ENCODE results near the gene AP2A2. TPM values are rescaled to one million over a fixed set of nuclear protein-coding genes. Genes with fewer than 3 reads are reported as not detected.

AP2A2 gene
- total and polyA plus RNA-seq, 5 donors from 2014 or later = 6.2 to 85.9 (median 7.5) TPM

- Mint-ChIP-seq H3K4me1 (no peaks in the 10 kb centered on the region), H3K27ac (no peak overlapping the region), H3K9me3 (no peaks in the 10 kb centered on the region), H3K27me3 (no peaks in the 10 kb centered on the region), H3K4me3 (no peak overlapping the region), H3K36me3 (no peaks in the 10 kb centered on the region)
- no peaks in the 10 kb centered on the region for H3K9me3 ChIP-seq (ENCODE audit: control insufficient read depth in 2 of 2, low read length in 2 of 2)
- ATAC-seq (ENCODE audit: low read depth in 2 of 2) (no peak), DNase-seq (no peak)
- H3K36me3 ChIP-seq (ENCODE audit: control insufficient read depth, insufficient read depth, low read length) = no peaks in the 10 kb centered on the region
- H3K27ac ChIP-seq (ENCODE audit: insufficient read depth, low read length, poor library complexity, severe bottlenecking) = no peak overlapping the region
- H3K4me3 ChIP-seq (ENCODE audit: low read depth, low read length) = no peak overlapping the region
- H3K4me1 ChIP-seq (ENCODE audit: control insufficient read depth, insufficient read depth, low read length, poor library complexity, severe bottlenecking) = peaks cover under 1% of the 10 kb centered on the region
- no peaks in the 10 kb centered on the region for H3K27me3 ChIP-seq (ENCODE audit: control insufficient read depth, insufficient read depth, low read length)
These were observed 130.5 kb downstream of the AP2A2 start for GRCh38 chr11:1055990-1056771.

GRCh38 chr11:1057806-1058205 lies 132.1 kb downstream of the AP2A2 start:
- Histone ChIP-seq H3K27ac (ENCODE audit: insufficient read depth, low read length, poor library complexity, severe bottlenecking) (no peak overlapping the region), H3K27me3 (ENCODE audit: control insufficient read depth, insufficient read depth, low read length) (no peaks in the 10 kb centered on the region), H3K9me3 (ENCODE audit: control insufficient read depth in 2 of 2, low read length in 2 of 2) (peaks cover 3% of the 10 kb centered on the region in 2 experiments), H3K4me1 (ENCODE audit: control insufficient read depth, insufficient read depth, low read length, poor library complexity, severe bottlenecking) (no peaks in the 10 kb centered on the region), H3K4me3 (ENCODE audit: low read depth, low read length) (no peak overlapping the region), H3K36me3 (ENCODE audit: control insufficient read depth, insufficient read depth, low read length) (no peaks in the 10 kb centered on the region)
- DNase-seq (no peak), ATAC-seq (ENCODE audit: low read depth in 2 of 2) (no peak)
- Mint-ChIP-seq H3K4me1 (no peaks in the 10 kb centered on the region), H3K27me3 (peaks cover 5% of the 10 kb centered on the region), H3K9me3 (peaks cover 0 to 4% (median 0%) of the 10 kb centered on the region in 7 donors), H3K4me3 (no peak overlapping the region), H3K36me3 (no peaks in the 10 kb centered on the region), H3K27ac (no peak overlapping the region)

GRCh38 chr11:1059759-1060158 lies 134.1 kb downstream of the AP2A2 start:
- ATAC-seq (ENCODE audit: low read depth in 2 of 2) = no peak
- Mint-ChIP-seq H3K4me1 (peaks cover 0 to 7% (median 3%) of the 10 kb centered on the region in 4 donors), H3K27ac (no peak overlapping the region), H3K27me3 (peaks cover 10% of the 10 kb centered on the region), H3K4me3 (no peak overlapping the region), H3K9me3 (peaks cover 0 to 4% (median 0%) of the 10 kb centered on the region in 7 donors), H3K36me3 (no peaks in the 10 kb centered on the region)
- H3K27me3 ChIP-seq (ENCODE audit: control insufficient read depth, insufficient read depth, low read length) = no peaks in the 10 kb centered on the region
- H3K36me3 ChIP-seq (ENCODE audit: control insufficient read depth, insufficient read depth, low read length) = no peaks in the 10 kb centered on the region
- no peak for DNase-seq
- H3K27ac ChIP-seq (ENCODE audit: insufficient read depth, low read length, poor library complexity, severe bottlenecking) = no peak overlapping the region
- H3K4me3 ChIP-seq (ENCODE audit: low read depth, low read length) = no peak overlapping the region
- no peaks in the 10 kb centered on the region for H3K4me1 ChIP-seq (ENCODE audit: control insufficient read depth, insufficient read depth, low read length, poor library complexity, severe bottlenecking)
- peaks cover 3% of the 10 kb centered on the region in 2 experiments for H3K9me3 ChIP-seq (ENCODE audit: control insufficient read depth in 2 of 2, low read length in 2 of 2)

GRCh38 chr11:1060410-1060809 lies 134.7 kb downstream of the AP2A2 start:
- Histone ChIP-seq H3K4me1 (ENCODE audit: control insufficient read depth, insufficient read depth, low read length, poor library complexity, severe bottlenecking) (no peaks in the 10 kb centered on the region), H3K9me3 (ENCODE audit: control insufficient read depth in 2 of 2, low read length in 2 of 2) (peaks cover 3% of the 10 kb centered on the region in 2 experiments), H3K27me3 (ENCODE audit: control insufficient read depth, insufficient read depth, low read length) (no peaks in the 10 kb centered on the region), H3K27ac (ENCODE audit: insufficient read depth, low read length, poor library complexity, severe bottlenecking) (no peak overlapping the region), H3K36me3 (ENCODE audit: control insufficient read depth, insufficient read depth, low read length) (no peaks in the 10 kb centered on the region), H3K4me3 (ENCODE audit: low read depth, low read length) (no peak overlapping the region)
- H3K9me3 Mint-ChIP-seq = peaks cover 0 to 4% (median 0%) of the 10 kb centered on the region in 7 donors
- DNase-seq = no peak
- H3K27me3 Mint-ChIP-seq = peaks cover 10% of the 10 kb centered on the region
- no peak for ATAC-seq (ENCODE audit: low read depth in 2 of 2)
- no peaks in the 10 kb centered on the region for H3K36me3 Mint-ChIP-seq
- H3K4me3 Mint-ChIP-seq = no peak overlapping the region
- no peak overlapping the region for H3K27ac Mint-ChIP-seq
- peaks cover 0 to 7% (median 3%) of the 10 kb centered on the region in 4 donors for H3K4me1 Mint-ChIP-seq

GRCh38 chr11:1060852-1061616 lies 135.4 kb downstream of the AP2A2 start:
- Mint-ChIP-seq H3K4me1 (peaks cover 0 to 7% (median 3%) of the 10 kb centered on the region in 4 donors), H3K36me3 (no peaks in the 10 kb centered on the region), H3K9me3 (peaks cover 0 to 4% (median 0%) of the 10 kb centered on the region in 7 donors), H3K27ac (no peak overlapping the region), H3K4me3 (no peak overlapping the region), H3K27me3 (peaks cover 10% of the 10 kb centered on the region)
- peaks cover 3% of the 10 kb centered on the region in 2 experiments for H3K9me3 ChIP-seq (ENCODE audit: control insufficient read depth in 2 of 2, low read length in 2 of 2)
- no peaks in the 10 kb centered on the region for H3K36me3 ChIP-seq (ENCODE audit: control insufficient read depth, insufficient read depth, low read length)
- no peak overlapping the region for H3K27ac ChIP-seq (ENCODE audit: insufficient read depth, low read length, poor library complexity, severe bottlenecking)
- no peaks in the 10 kb centered on the region for H3K4me1 ChIP-seq (ENCODE audit: control insufficient read depth, insufficient read depth, low read length, poor library complexity, severe bottlenecking)
- H3K4me3 ChIP-seq (ENCODE audit: low read depth, low read length) = no peak overlapping the region
- DNase-seq = no peak
- no peak for ATAC-seq (ENCODE audit: low read depth in 2 of 2)
- H3K27me3 ChIP-seq (ENCODE audit: control insufficient read depth, insufficient read depth, low read length) = no peaks in the 10 kb centered on the region

Other genes starting within 250 kb of the AP2A2 start
- 84.1 TPM for gene DEAF1, start 230.6 kb upstream of the AP2A2 start, total RNA-seq
- gene DEAF1, start 230.6 kb upstream of the AP2A2 start, polyA plus RNA-seq = 10 to 100 TPM; 33.5 to 46.5 (median 37.4) TPM
- 26.3 TPM for gene TMEM80, start 230.1 kb upstream of the AP2A2 start, total RNA-seq
- gene TMEM80, start 230.1 kb upstream of the AP2A2 start, polyA plus RNA-seq = 10 to 100 TPM; 24.5 to 35.0 (median 27.0) TPM
- gene EPS8L2, start 219.6 kb upstream of the AP2A2 start, total RNA-seq = 11.2 TPM
- gene EPS8L2, start 219.6 kb upstream of the AP2A2 start, polyA plus RNA-seq = 10 to 100 TPM; 17.4 to 19.4 (median 18.3) TPM
- 68.3 TPM for gene TALDO1, start 178.4 kb upstream of the AP2A2 start, total RNA-seq
- 100 to 1,000 TPM; 227 to 274 (median 240) TPM for gene TALDO1, start 178.4 kb upstream of the AP2A2 start, polyA plus RNA-seq
- 42.1 TPM for gene GATD1, start 148.4 kb upstream of the AP2A2 start, total RNA-seq
- gene GATD1, start 148.4 kb upstream of the AP2A2 start, polyA plus RNA-seq = 1 to 10 TPM; 3.6 to 5.5 (median 4.8) TPM
- gene CEND1, start 135.8 kb upstream of the AP2A2 start, total RNA-seq = not detected
- under 1 TPM in 3 of 4 donors, not detected in 1; 0.47 to 0.67 (median 0.49) TPM for gene CEND1, start 135.8 kb upstream of the AP2A2 start, polyA plus RNA-seq
- 20.3 TPM for gene SLC25A22, start 127.6 kb upstream of the AP2A2 start, total RNA-seq
- gene SLC25A22, start 127.6 kb upstream of the AP2A2 start, polyA plus RNA-seq = 1 to 10 TPM; 5.3 to 6.6 (median 6.4) TPM
- 31.7 TPM for gene PIDD1, start 120.6 kb upstream of the AP2A2 start, total RNA-seq
- 1 to 10 TPM; 1.8 to 6.7 (median 4.3) TPM for gene PIDD1, start 120.6 kb upstream of the AP2A2 start, polyA plus RNA-seq
- 2,852 TPM for gene RPLP2, start 115.9 kb upstream of the AP2A2 start, total RNA-seq
- gene RPLP2, start 115.9 kb upstream of the AP2A2 start, polyA plus RNA-seq = 1,000 to 10,000 TPM; 2,313 to 3,705 (median 3,130) TPM
- gene PNPLA2, start 107.0 kb upstream of the AP2A2 start, total RNA-seq = 195 TPM
- gene PNPLA2, start 107.0 kb upstream of the AP2A2 start, polyA plus RNA-seq = 10 to 100 TPM; 23.9 to 28.0 (median 24.6) TPM
- gene CRACR2B, start 98.0 kb upstream of the AP2A2 start, total RNA-seq = 1.2 TPM
- under 1 TPM in 3 of 4 donors, not detected in 1; 0.11 to 0.24 (median 0.18) TPM for gene CRACR2B, start 98.0 kb upstream of the AP2A2 start, polyA plus RNA-seq
- gene CD151, start 92.9 kb upstream of the AP2A2 start, total RNA-seq = 20.7 TPM
- gene CD151, start 92.9 kb upstream of the AP2A2 start, polyA plus RNA-seq = 10 to 100 TPM in 2 of 4 donors, 1 to 10 TPM in 2; 5.5 to 15.9 (median 8.8) TPM
- gene POLR2L, start 83.3 kb upstream of the AP2A2 start, total RNA-seq = 43.1 TPM
- gene POLR2L, start 83.3 kb upstream of the AP2A2 start, polyA plus RNA-seq = 100 to 1,000 TPM in 1 of 4 donors, 10 to 100 TPM in 3; 62.7 to 101 (median 75.3) TPM
- 2.2 TPM for gene TSPAN4, start 83.0 kb upstream of the AP2A2 start, total RNA-seq
- gene TSPAN4, start 83.0 kb upstream of the AP2A2 start, polyA plus RNA-seq = 1 to 10 TPM; 1.2 to 1.7 (median 1.4) TPM
- 28.7 TPM for gene CHID1, start 15.1 kb upstream of the AP2A2 start, total RNA-seq
- gene CHID1, start 15.1 kb upstream of the AP2A2 start, polyA plus RNA-seq = 10 to 100 TPM; 40.2 to 50.6 (median 47.7) TPM
- not detected for gene MUC6, start 110.8 kb downstream of the AP2A2 start, total RNA-seq
- under 1 TPM in 1 of 4 donors, not detected in 3; 0.23 TPM for gene MUC6, start 110.8 kb downstream of the AP2A2 start, polyA plus RNA-seq
- gene MUC2, start 149.0 kb downstream of the AP2A2 start, total RNA-seq = not detected
- not detected for gene MUC2, start 149.0 kb downstream of the AP2A2 start, polyA plus RNA-seq
- gene MUC5AC, start 232.1 kb downstream of the AP2A2 start, total RNA-seq = not detected
- gene MUC5AC, start 232.1 kb downstream of the AP2A2 start, polyA plus RNA-seq = not detected